ENCODE measurements around the gene SMAD5. TPM values are rescaled to one million over a fixed set of nuclear protein-coding genes. Genes with fewer than 3 reads are reported as not detected.

The SMAD5 gene
- total and polyA plus RNA-seq, 2 of the 4 experiments (the other 2 are of a cell fraction), result 37.4 to 101 TPM

DNA sequence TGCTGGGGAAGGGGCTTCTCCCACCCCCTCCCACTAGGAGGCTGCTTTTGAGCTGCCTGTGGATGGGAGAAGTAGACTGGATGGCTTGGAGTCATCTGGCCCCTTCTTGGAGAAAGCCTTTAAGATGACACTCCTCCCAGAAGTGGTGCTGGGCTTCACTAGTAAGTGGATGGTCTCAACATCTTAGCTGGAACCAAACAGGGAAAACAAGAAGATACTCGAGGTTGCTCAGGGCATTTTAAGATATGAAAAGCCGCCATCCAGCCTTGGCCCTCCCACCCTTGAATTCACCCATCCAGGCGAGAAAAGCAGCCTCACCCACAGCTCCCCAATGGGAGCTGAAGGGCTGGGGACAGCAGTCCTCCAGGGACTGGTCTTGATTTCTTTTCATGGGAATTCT lies 68.1 kb downstream of the SMAD5 start:
- H3K27me3 ChIP-seq (ENCODE audit: control insufficient read depth, insufficient read depth, low read length), result peaks cover 27% of the 10 kb centered on the region
- ATAC-seq (ENCODE audit: low read depth), result no peak
- TF ChIP-seq CTCF (conservative IDR thresholded peaks at IDR 0.05; ENCODE audit: low read depth, low read length) (no peak), RCOR1 (IDR thresholded peaks at IDR 0.05; ENCODE audit: insufficient replicate concordance, low read length) (no peak), FOS (IDR thresholded peaks at IDR 0.05; ENCODE audit: low read depth, low read length) (no peak), SMC3 (IDR thresholded peaks at IDR 0.05; ENCODE audit: low read depth, low read length) (no peak), BHLHE40 (IDR thresholded peaks at IDR 0.05; ENCODE audit: low read depth, low read length) (no peak), MAFK (IDR thresholded peaks at IDR 0.05; ENCODE audit: low read depth, low read length) (no peak), POLR2A (IDR thresholded peaks at IDR 0.05; ENCODE audit: low read depth, low read length) (no peak), MAZ (IDR thresholded peaks at IDR 0.05; ENCODE audit: borderline replicate concordance, low read depth, low read length) (no peak), NFE2L2 (IDR thresholded peaks at IDR 0.05; ENCODE audit: low read depth, low read length) (no peak), RAD21 (IDR thresholded peaks at IDR 0.05; ENCODE audit: low read length) (no peak), MXI1 (IDR thresholded peaks at IDR 0.05; ENCODE audit: borderline replicate concordance, low read depth, low read length) (no peak)
- TF ChIP-seq, protein P1, sequence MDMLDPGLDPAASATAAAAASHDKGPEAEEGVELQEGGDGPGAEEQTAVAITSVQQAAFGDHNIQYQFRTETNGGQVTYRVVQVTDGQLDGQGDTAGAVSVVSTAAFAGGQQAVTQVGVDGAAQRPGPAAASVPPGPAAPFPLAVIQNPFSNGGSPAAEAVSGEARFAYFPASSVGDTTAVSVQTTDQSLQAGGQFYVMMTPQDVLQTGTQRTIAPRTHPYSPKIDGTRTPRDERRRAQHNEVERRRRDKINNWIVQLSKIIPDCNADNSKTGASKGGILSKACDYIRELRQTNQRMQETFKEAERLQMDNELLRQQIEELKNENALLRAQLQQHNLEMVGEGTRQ (IDR thresholded peaks at IDR 0.05; ENCODE audit: low read depth, low read length), result no peak
- no peaks in the 10 kb centered on the region for H4K20me1 ChIP-seq (ENCODE audit: insufficient read depth, low read length)
- no peak overlapping the region for H2AFZ ChIP-seq (replicated peaks; ENCODE audit: low read length, poor library complexity)
- no peak overlapping the region for H3K14ac ChIP-seq (replicated peaks; ENCODE audit: low read depth, low read length)
- POLR2A ChIA-PET (ENCODE audit: unreplicated experiment), result no interaction called here
- no peak overlapping the region for H3K4me3 ChIP-seq (ENCODE audit: insufficient read depth, low read depth, low read length)
- in situ Hi-C loops (cut with MboI; ENCODE audit: low sequenced_read_pairs) (loop anchor here (25.0 kb wide), 1 partner anchor 638 kb away; no protein-coding TSS in a partner anchor), intact Hi-C loops (cut with micrococcal nuclease) (no loop called here), dilution Hi-C loops (cut with HindIII; ENCODE audit: low sequenced_read_pairs, unreplicated experiment) (no loop called here)
- H3K18ac ChIP-seq (ENCODE audit: low read depth, low read length), result no peak overlapping the region
- BruUV-seq (replicated peaks), result no TSS peak
- no peak overlapping the region for H3K4ac ChIP-seq (ENCODE audit: low read depth, low read length)
- no peaks in the 10 kb centered on the region; the same call in 1 of the 2 replicates for H3K4me1 ChIP-seq (ENCODE audit: control insufficient read depth, insufficient read depth, low read length)
- no peak overlapping the region for H3K23ac ChIP-seq (ENCODE audit: low read depth, low read length)
- no peak overlapping the region for H2BK120ac ChIP-seq (ENCODE audit: low read depth, low read length)
- H4K8ac ChIP-seq (ENCODE audit: low read depth in 2 of 2, low read length in 2 of 2), result no peak overlapping the region
- no peaks in the 10 kb centered on the region for H3K9me1 ChIP-seq (ENCODE audit: insufficient read depth, low read length)
- H2AK9ac ChIP-seq (replicated peaks; ENCODE audit: low read depth, low read length, poor library complexity), result no peak overlapping the region
- CTCF ChIA-PET, result no interaction called here
- H3K4me2 ChIP-seq (ENCODE audit: low read depth, low read length), result no peak overlapping the region
- H3K27ac ChIP-seq (ENCODE audit: insufficient read depth, low read length), result no peak overlapping the region
- no peak overlapping the region for H2BK20ac ChIP-seq (ENCODE audit: low read depth, low read length)
- no peak overlapping the region for H3K56ac ChIP-seq (ENCODE audit: extremely low read depth, insufficient read depth, low read length)
- H4K91ac ChIP-seq (ENCODE audit: insufficient read depth, low read depth, low read length), result no peak overlapping the region
- H2BK15ac ChIP-seq (ENCODE audit: low read depth, low read length), result no peak overlapping the region
- no peak overlapping the region for H2BK5ac ChIP-seq (ENCODE audit: low read depth, low read length, poor library complexity, severe bottlenecking)
- WGBS, 2 experiments (ENCODE audit: extremely low coverage in 2 of 2, insufficient read length in 1 of 2), result 83% methylated on average over 1 of the region's 3 CpGs; no CpG with 5 or more reads in 1 of the 2 experiments
- no peaks in the 10 kb centered on the region for H3K9me3 ChIP-seq (ENCODE audit: control insufficient read depth, insufficient read depth, low read length)
- H2AK5ac ChIP-seq (ENCODE audit: low read depth, low read length), result no peak overlapping the region
- no peak overlapping the region for H3K9ac ChIP-seq (ENCODE audit: low read depth, low read length)
- no peak for DNase-seq
- H3K79me1 ChIP-seq (ENCODE audit: low read depth in 1 of 2, low read length in 2 of 2), result no peaks in the 10 kb centered on the region
- H4K5ac ChIP-seq (ENCODE audit: low read depth, low read length), result no peak overlapping the region
- no peaks in the 10 kb centered on the region for H3K36me3 ChIP-seq (ENCODE audit: control insufficient read depth, insufficient read depth, low read length)
